Naive thymus-derived CD8-positive, alpha-beta T cell (primary cell): ENCODE measurements around the gene BCAP31. TPM values are rescaled to one million over a fixed set of nuclear protein-coding genes. Genes with fewer than 3 reads are reported as not detected.

Experiments
- ATAC-seq, 2 donors: fragments of 150-1000 bp; cut with Tn5 transposase in 1 of 2; sonication (Bioruptor Pico), chemical (Tn5 transposase) in 1 of 2; 1 replicate in 1 of 2; 2 replicates in 1 of 2; pipeline ENCODE4 v1.10.0; 2021; ENCODE audit warnings: mild to moderate bottlenecking in 2 of 2, moderate library complexity in 2 of 2
- POLR2A ChIA-PET: fragments of 350-600 bp; sonication (Branson Sonifier 250); formaldehyde crosslinking; loops from one replicate; lab custom pipeline; 2021; ENCODE audit warnings: antibody characterized with exemption; lab: Charles Lee
- DNase-seq, 10 donors: peaks; one replicate each; pipeline versions ENCODE4 v3.0.0 to v3.0.0-alpha.2; 2020 to 2022
- H3K27ac Mint-ChIP-seq, 10 donors: one replicate each; pipeline ENCODE4 v1.8.0; 2020 to 2022; ENCODE audit warnings: mild to moderate bottlenecking in 10 of 10, mixed read lengths in 10 of 10, moderate library complexity in 4 of 10, inconsistent platforms in 1 of 10
- H3K27me3 Mint-ChIP-seq, 5 donors: one replicate each; pipeline ENCODE4 v1.8.0; 2021 to 2022; ENCODE audit warnings: mixed read lengths in 5 of 5
- H3K36me3 Mint-ChIP-seq, 3 donors: one replicate each; pipeline ENCODE4 v1.8.0; 2020 to 2022; ENCODE audit warnings: mixed read lengths in 3 of 3, mild to moderate bottlenecking in 2 of 3, inconsistent platforms in 1 of 3
- H3K4me1 Mint-ChIP-seq, 4 donors: one replicate each; pipeline ENCODE4 v1.8.0; 2021 to 2022; ENCODE audit warnings: mixed read lengths in 4 of 4
- H3K4me3 Mint-ChIP-seq, 10 donors: one replicate each; pipeline ENCODE4 v1.8.0; 2020 to 2022; ENCODE audit warnings: mild to moderate bottlenecking in 10 of 10, mixed read lengths in 10 of 10, moderate library complexity in 6 of 10, inconsistent platforms in 1 of 10
- H3K9me3 Mint-ChIP-seq, 9 donors: one replicate each; pipeline ENCODE4 v1.8.0; 2020 to 2022; ENCODE audit warnings: mixed read lengths in 9 of 9, mild to moderate bottlenecking in 3 of 9, inconsistent platforms in 1 of 9, moderate library complexity in 1 of 9
- polyA plus RNA-seq, 3 donors: library from polyadenylated mRNA; unstranded; fragments of 300-500 nt; fragmentation: Illumina TruSeq; gene quantifications; one replicate each; pipeline ENCODE4 v1.2.3, GENCODE V29; 2021
- total RNA-seq, 8 experiments: library from RNA in 2 of 8; stranded (reverse) in 2 of 8; gene quantifications; one replicate each; pipeline ENCODE4 v1.2.3 and lab custom pipeline; 2021 to 2026

Gene BCAP31
- total and polyA plus RNA-seq, 5 experiments from 2014 or later: 108 to 328 (median 298) TPM

DNA sequence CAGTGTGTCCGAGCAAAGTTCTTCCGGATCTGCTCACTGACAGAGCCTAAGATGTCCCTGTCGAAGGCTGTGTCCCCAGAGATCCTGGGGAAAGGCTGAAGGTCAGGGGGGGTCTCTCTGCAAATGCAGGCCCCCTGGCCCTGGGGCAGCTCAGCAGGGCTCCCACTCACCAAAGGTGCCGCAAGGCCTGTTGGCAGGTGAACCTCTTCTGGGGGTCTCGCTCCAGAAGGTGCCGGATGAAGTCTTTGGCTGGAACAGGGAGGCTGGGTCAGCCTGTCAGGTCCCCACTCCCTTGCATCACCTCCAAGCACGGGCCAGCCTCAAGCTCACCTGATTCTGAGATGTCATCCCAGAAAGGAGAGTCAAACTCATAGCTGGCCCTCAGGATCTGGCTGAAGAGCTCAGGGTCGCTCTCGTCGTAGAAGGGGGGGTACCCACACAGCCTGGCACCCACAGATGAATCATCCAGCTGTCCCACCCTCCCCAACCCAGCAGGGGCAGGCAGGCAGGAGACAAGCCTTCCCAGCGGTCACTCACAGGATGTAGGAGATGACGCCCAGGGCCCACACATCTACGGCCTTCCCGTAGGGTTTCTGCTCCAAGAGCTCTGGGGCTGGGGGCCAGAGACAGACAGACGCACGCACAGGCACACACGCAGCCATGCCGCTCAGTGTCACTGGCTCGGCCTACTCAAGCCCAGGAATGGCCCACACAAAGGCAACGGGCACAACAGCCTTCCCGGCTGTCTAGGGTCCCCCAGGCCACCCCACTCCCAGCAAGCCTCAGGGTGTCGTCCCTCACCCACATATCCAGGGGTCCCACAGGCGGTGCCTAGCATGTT is 53.2 kb downstream of the BCAP31 start:
- DNase-seq (no peak), ATAC-seq (no peak)
- Mint-ChIP-seq H3K27me3 (peaks cover 6 to 36% (median 23%) of the 10 kb centered on the region in 5 donors), H3K36me3 (peaks cover 0 to 2% (median 0%) of the 10 kb centered on the region in 3 donors), H3K4me3 (no peak overlapping the region), H3K27ac (no peak overlapping the region), H3K9me3 (peaks cover 0 to 2% (median 0%) of the 10 kb centered on the region in 9 donors), H3K4me1 (peaks cover 5 to 9% (median 7%) of the 10 kb centered on the region in 4 donors)
- POLR2A ChIA-PET: no interaction called here

DNA sequence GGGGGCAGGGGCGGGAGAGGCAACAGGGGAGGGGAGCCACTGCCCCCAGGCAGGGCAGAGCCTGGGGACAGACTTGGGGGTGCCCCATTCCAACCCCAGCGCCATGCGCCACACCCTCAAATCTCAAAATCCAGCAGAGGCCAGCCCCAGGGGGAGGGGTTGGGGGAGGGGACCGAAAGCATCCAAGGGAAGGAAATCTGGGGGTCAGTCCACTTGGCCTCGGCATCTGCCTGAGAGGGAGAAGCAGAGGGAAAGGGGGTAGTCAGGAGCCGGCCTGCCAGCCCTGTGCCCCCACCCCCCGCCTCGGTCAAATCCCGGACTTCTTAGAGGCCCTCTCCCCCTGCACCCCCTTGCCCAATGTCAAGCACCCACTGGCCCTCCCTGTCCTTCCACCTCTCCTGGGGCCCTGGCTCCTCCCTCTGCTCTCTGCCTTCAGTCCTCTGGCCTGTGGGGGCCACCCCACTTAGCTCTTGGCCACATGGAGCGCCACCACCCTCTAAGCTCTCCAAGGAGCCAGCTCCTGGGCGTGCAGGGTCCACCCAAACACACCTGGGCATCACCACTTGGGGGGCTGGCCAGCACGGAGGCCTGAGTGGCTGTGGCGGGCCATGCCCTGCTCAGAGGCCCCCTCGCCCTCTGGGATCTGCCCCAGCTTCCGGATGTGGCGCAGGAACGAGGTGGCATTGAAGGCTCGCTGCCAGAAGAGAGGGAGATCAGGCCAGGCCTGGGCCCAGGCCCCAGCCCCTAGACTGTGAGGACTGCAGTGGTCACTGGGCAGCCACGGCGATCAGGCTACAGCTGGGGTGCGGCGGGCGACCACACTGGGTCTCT is 54.1 kb downstream of the BCAP31 start:
- ATAC-seq (no peak), DNase-seq (no peak)
- peaks cover 5 to 9% (median 7%) of the 10 kb centered on the region in 4 donors for H3K4me1 Mint-ChIP-seq
- H3K27ac Mint-ChIP-seq: no peak overlapping the region
- H3K4me3 Mint-ChIP-seq: no peak overlapping the region
- peaks cover 6 to 36% (median 27%) of the 10 kb centered on the region in 5 donors for H3K27me3 Mint-ChIP-seq
- H3K9me3 Mint-ChIP-seq: peaks cover 0 to 2% (median 0%) of the 10 kb centered on the region in 9 donors
- POLR2A ChIA-PET: no interaction called here
- H3K36me3 Mint-ChIP-seq: peaks cover 0 to 2% (median 0%) of the 10 kb centered on the region in 3 donors

DNA sequence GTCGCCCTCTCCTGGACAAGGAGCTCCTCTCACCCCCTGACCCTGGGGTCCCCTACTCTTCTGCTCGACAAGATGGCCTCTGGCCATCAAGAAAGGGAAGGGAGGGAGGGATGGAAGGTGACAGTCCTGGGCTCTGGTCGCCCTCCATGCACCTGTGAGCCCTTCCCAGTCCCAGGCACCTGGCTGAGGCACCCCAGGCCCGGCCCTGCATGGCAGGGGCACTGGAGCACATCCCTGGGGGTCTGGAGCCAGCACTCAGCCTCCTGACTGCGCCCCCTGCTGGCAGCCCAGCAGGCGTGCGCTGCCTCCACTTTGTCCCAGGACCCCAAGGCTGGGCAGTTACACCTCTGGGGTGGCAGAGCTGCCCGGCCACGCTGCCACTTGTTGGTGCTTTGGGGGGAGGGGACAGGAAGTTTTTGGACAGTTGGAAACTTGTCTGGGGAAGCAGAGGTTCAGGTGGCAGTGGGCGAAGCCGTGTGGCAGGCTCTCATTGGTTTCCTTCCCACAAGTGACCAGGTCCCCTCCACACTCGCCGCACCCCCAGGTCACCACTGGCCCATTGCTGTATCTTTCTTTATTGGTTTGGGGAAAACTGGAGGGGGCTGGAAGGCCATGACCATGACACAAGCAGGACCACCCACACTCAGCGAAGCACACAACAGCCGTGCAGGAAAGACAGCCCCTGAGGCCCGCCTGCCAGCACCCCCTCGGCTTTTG is 54.9 kb downstream of the BCAP31 start:
- peaks cover 0 to 2% (median 0%) of the 10 kb centered on the region in 3 donors for H3K36me3 Mint-ChIP-seq
- H3K27me3 Mint-ChIP-seq: peaks cover 3 to 29% (median 25%) of the 10 kb centered on the region in 5 donors
- DNase-seq (peak in 8 of 10 donors; percentile 13 to 59 (median 44)), ATAC-seq (peak; percentile 40 to 54)
- H3K4me1 Mint-ChIP-seq: peaks cover 5 to 9% (median 7%) of the 10 kb centered on the region in 4 donors
- H3K27ac Mint-ChIP-seq: no peak overlapping the region
- H3K4me3 Mint-ChIP-seq: no peak overlapping the region
- POLR2A ChIA-PET: no interaction called here
- peaks cover 0 to 9% (median 0%) of the 10 kb centered on the region in 9 donors for H3K9me3 Mint-ChIP-seq

DNA sequence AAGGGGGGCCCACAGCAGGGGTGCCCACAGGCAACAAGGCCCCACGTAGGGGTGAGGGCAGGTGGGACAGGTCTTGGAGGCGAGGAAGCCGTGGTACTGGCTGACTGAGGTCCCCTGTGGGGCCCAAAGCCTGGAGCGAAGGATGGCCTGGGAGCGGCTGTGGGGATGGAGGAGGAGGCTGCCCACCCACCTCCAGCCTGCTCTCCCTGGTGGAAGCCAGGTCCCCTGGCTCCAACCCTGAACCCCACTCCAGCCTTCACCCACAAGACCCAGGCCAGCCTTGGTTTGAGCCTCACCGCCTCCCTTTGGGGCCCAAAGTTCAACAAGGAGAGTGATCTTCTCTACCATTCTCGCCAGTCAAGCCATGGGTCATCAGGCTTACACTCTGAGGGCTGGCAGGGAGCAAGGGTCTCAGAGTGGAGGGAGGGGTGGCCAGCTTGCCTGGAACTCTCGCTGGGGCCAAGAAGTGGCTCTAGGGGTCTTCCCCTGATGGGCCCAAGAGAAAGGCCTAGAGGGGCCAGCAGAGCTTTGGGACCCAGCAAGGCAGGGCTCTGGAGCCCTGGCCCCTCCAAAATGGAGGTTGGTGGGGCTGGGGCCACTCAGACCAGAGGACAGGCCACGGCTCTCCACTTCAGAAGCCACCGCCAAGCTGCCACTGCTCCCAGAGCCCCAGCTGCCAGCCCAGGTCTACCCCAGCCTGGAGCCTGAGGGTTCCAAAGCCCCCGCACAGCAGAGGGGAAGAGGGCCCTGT is 55.6 kb downstream of the BCAP31 start:
- Mint-ChIP-seq H3K27me3 (peaks cover 0 to 23% (median 20%) of the 10 kb centered on the region in 5 donors), H3K27ac (peak overlapping the region in 1 of 10 donors; percentile 66), H3K9me3 (peaks cover 0 to 9% (median 0%) of the 10 kb centered on the region in 9 donors), H3K4me1 (peaks cover 5 to 9% (median 7%) of the 10 kb centered on the region in 4 donors), H3K36me3 (no peaks in the 10 kb centered on the region), H3K4me3 (no peak overlapping the region)
- DNase-seq: no peak
- ATAC-seq: no peak
- POLR2A ChIA-PET: no interaction called here

DNA sequence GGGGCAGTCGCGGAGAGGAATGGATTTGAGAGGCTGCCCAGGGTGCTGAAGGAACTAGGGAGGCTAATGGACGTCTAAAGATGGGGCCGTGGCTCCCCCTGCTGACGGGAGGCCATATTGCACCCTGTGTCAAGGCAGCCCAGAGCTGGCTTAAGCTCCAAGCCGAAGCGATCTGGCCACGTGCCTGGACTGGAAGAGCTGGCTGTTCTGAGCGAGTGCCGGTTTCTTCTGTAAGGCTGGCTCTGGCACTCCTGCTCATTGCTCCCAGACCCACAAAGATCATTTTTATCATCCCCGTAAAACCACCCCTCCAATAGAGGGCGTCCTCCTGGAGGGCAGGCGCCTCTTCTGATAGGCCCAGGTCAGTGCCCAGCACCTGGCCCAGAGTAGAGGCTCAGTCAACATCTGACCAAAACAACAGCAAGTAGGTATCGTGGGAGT is 56.2 kb downstream of the BCAP31 start:
- H3K36me3 Mint-ChIP-seq: no peaks in the 10 kb centered on the region
- peaks cover 0 to 21% (median 19%) of the 10 kb centered on the region in 5 donors for H3K27me3 Mint-ChIP-seq
- H3K27ac Mint-ChIP-seq: peak overlapping the region in 1 of 10 donors; percentile 66
- DNase-seq: peak; percentile 49 to 80 (median 68)
- peaks cover 0 to 9% (median 0%) of the 10 kb centered on the region in 9 donors for H3K9me3 Mint-ChIP-seq
- POLR2A ChIA-PET: no interaction called here
- ATAC-seq: peak; percentile 87 to 93
- peak overlapping the region; percentile 48 to 86 (median 70) for H3K4me3 Mint-ChIP-seq
- H3K4me1 Mint-ChIP-seq: peaks cover 5 to 9% (median 7%) of the 10 kb centered on the region in 4 donors

DNA sequence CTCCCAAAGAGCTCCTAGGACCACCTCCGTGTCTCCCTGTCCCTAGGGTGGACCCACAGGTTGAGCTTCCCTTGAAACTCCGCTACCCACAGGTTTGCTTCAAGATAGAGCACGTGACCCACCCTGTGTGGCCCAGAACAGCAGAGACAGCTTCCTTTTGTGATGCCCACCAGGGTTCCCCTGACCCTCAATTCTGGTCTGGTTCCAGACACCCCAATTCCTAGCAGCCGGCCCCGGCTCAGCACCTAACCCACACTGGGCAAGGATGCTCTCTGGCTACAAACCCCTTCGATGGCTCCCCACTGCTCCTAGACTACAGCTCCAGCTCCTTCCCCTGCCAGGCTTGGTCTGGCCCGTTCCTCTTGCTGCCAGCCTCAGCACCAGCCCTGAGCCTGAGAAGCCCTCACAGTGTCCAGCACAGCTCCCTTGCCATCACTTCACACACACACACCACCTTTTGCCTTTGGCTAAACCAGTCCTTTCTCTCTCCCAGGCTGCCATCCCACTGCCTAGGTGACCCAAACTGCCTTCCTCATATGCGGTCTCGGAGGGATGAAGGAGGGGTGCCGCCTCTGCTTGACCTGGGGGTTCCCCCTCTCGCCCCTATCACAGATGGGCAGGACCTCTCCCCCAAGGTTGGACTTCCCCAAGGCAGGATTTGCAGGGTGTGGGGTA is 56.8 kb downstream of the BCAP31 start:
- DNase-seq (no peak), ATAC-seq (no peak)
- H3K27ac Mint-ChIP-seq: peak overlapping the region in 1 of 10 donors; percentile 66
- peaks cover 5 to 9% (median 7%) of the 10 kb centered on the region in 4 donors for H3K4me1 Mint-ChIP-seq
- POLR2A ChIA-PET: no interaction called here
- H3K27me3 Mint-ChIP-seq: peaks cover 2 to 15% (median 14%) of the 10 kb centered on the region in 5 donors
- H3K9me3 Mint-ChIP-seq: peaks cover 0 to 9% (median 0%) of the 10 kb centered on the region in 9 donors
- peak overlapping the region; percentile 48 to 86 (median 70) for H3K4me3 Mint-ChIP-seq
- no peaks in the 10 kb centered on the region for H3K36me3 Mint-ChIP-seq

DNA sequence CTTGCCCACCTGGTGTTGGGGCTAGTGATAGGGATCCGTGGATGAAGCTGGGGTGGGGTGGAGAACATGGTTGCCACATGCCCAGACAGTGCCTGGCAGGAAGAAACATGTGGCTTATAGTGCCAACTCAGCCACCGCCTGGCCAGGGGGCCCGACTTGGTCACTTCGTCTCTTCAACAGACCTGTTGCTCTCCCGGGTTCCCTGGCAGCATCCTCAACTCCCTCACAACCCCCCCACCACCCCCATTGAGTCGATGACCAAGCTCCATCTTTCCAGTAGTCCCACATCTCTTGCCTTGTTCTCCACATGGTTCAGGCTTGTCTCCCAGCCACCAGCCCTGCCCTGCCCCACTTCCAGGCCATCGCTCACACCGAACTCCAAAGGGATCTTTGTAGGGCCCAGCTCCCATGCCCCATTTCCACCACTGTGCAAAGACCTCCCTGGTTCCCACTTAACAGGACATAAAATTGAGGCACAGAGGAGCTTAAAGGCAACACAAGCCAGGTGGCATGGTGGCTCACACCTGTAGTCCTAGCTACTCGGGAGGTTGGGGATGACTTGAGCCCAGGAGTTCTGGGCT is 58.4 kb downstream of the BCAP31 start:
- no peak for DNase-seq
- no peak for ATAC-seq
- POLR2A ChIA-PET: no interaction called here
- Mint-ChIP-seq H3K9me3 (peaks cover 0 to 9% (median 0%) of the 10 kb centered on the region in 9 donors), H3K27me3 (peaks cover 2 to 19% (median 12%) of the 10 kb centered on the region in 5 donors), H3K36me3 (no peaks in the 10 kb centered on the region), H3K4me1 (peaks cover 5 to 9% (median 9%) of the 10 kb centered on the region in 4 donors), H3K4me3 (no peak overlapping the region), H3K27ac (no peak overlapping the region)

DNA sequence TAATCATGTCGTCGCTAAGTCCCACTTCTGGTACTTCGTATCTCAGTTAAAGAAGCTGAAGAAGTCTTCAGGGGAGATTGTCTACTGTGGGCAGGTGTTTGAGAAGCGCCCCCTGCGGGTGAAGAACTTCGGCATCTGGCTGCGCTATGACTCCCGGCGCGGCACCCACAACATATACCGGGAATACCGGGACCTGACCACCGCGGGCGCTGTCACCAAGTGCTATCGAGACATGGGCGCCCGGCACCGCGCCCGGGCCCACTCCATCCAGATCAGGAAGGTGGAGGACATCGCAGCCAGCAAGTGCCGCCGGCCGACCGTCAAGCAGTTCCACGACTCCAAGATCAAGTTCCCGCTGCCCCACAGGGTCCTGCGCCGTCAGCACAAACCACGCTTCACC is 61.9 kb downstream of the BCAP31 start:
- Mint-ChIP-seq H3K27me3 (peaks cover 2 to 20% (median 4%) of the 10 kb centered on the region in 5 donors), H3K27ac (no peak overlapping the region), H3K36me3 (no peaks in the 10 kb centered on the region), H3K4me3 (peak overlapping the region; percentile 22 to 72 (median 58)), H3K9me3 (peaks cover 0 to 9% (median 0%) of the 10 kb centered on the region in 9 donors), H3K4me1 (peaks cover 0 to 3% (median 1%) of the 10 kb centered on the region in 4 donors)
- no peak for ATAC-seq
- peak; percentile 33 to 75 (median 52) for DNase-seq
- POLR2A ChIA-PET: interaction anchor here (0.8 kb wide), 1 partner anchor 721 kb away, joined by 3 read pairs; no protein-coding TSS in a partner anchor

DNA sequence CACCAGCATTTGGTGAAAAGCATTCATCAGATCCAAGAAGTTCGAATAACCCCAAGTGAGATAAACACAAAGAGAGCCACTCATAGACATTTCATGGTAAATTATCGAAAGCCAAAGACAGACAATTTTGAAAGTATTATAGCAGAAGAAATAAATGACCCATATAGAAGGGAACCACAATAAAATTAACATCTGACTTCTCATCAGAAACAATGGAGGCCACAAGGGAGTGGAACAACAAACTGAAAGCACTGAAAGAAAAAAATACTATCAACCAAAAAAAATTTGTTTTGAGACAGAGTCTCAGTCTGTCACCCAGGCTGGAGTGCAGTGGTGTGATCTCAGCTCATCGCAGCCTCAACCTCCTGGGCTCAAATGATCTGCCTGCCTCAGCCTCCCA is 64.9 kb downstream of the BCAP31 start:
- Mint-ChIP-seq H3K4me3 (no peak overlapping the region), H3K27me3 (peaks cover 0 to 19% (median 0%) of the 10 kb centered on the region in 5 donors), H3K9me3 (peaks cover 0 to 5% (median 0%) of the 10 kb centered on the region in 9 donors), H3K27ac (no peak overlapping the region), H3K4me1 (peaks cover 0 to 3% (median 1%) of the 10 kb centered on the region in 4 donors), H3K36me3 (no peaks in the 10 kb centered on the region)
- ATAC-seq (no peak), DNase-seq (no peak)
- POLR2A ChIA-PET: no interaction called here

DNA sequence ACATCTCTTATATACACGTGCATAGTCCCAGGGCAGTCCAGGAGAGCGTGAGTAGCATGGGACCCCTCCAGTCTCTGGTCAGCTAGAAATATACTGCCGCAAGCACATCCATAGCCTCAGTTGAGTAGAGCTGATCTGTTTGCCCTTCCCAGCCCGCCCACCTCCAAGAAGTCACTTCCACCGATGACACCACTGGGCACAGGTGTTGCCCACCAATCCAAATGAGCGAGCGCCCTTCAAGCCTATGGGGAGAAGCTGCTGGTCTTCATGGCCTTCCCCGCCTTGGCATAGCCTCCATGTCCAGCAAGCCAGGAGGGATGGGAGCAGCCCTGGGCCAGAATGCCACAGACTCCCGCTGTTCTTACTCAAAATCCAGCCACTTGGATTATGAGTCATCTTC is 67.0 kb downstream of the BCAP31 start:
- peaks cover 0 to 10% (median 0%) of the 10 kb centered on the region in 9 donors for H3K9me3 Mint-ChIP-seq
- H3K27me3 Mint-ChIP-seq: peaks cover 0 to 17% (median 0%) of the 10 kb centered on the region in 5 donors
- H3K4me3 Mint-ChIP-seq: no peak overlapping the region
- peaks cover 0 to 2% (median under 1%) of the 10 kb centered on the region in 4 donors for H3K4me1 Mint-ChIP-seq
- no peak for ATAC-seq
- no peaks in the 10 kb centered on the region for H3K36me3 Mint-ChIP-seq
- POLR2A ChIA-PET: no interaction called here
- H3K27ac Mint-ChIP-seq: no peak overlapping the region
- DNase-seq: no peak

DNA sequence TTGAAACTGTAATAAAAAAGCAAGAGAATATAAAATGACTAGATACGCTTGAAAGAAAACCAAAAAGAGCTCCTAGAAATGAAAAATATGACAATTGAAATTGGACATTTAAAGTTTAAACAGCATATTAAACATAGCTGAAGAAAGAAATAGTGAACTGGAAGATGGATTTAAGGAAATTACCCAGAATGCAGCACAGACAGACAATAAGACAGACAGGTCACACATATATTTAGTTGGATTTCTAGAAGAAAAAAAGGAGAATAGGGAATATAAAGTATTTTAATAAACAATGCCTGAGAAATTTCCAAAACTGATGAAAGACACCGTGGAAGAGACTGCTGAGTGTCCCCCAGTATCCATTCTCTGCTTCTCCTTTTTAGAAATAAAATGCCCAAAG is 70.6 kb downstream of the BCAP31 start:
- no peaks in the 10 kb centered on the region for H3K36me3 Mint-ChIP-seq
- DNase-seq (no peak), ATAC-seq (no peak)
- no peak overlapping the region for H3K4me3 Mint-ChIP-seq
- no peaks in the 10 kb centered on the region for H3K4me1 Mint-ChIP-seq
- POLR2A ChIA-PET: no interaction called here
- peaks cover 0 to 6% (median 2%) of the 10 kb centered on the region in 5 donors for H3K27me3 Mint-ChIP-seq
- H3K9me3 Mint-ChIP-seq: peaks cover 0 to 9% (median 0%) of the 10 kb centered on the region in 9 donors
- H3K27ac Mint-ChIP-seq: no peak overlapping the region
